GM12873 (cell line): ENCODE data around the gene ZNF90.

Experiments
- CTCF ChIP-seq: IDR thresholded peaks from 2 replicates; pipeline ENCODE4 v1.5.1; 2012; ENCODE audit warnings: low read depth, mild to moderate bottlenecking, moderate library complexity, low read length, control low read depth; ENCODE audit not compliant: insufficient read depth; ENCODE audit errors: missing control alignments

ZNF90 gene

DNA sequence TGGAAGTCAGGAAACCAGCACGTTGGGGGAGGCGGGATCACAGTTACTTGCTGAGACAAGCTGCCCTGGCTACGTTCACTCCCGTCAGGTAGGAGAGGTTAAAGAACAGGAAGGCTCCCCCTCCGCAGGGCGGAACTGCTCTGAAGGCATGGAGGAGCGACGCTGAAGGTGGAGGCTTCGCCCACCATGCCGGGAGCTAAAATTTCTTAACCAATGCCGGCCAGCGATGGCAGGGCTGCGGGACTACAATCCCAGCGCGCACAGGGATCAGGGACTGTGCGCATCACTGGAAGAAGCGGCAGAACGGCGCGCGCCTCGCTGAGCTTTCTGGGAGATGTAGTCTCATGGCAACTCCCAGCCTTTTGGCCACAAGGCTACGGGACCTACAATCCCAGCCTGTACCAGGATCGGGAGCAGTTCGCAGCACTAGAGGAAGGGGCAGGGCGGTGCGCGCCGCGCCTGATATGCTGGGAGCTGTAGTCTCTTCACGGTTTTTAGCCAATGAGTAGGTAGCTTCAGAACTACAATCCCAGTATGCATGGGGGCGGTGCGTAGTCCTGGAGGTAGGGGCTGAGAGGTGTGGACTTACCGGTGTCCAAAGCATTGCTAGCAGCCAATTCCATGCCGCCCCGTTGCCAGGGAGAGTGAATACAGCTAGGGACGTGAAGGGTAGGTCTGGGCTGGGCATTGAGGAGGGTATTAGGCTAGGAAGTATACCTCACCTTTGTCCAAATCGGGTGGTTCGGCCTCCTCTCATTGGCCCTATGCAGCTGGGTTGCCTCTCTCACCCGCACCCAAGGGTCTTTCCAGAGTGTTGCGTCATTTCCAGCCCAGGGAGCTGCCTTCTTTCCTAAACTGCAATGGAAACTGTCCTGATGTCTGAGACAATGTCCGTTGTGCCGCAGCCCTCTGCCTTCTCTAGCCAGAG, 25.7 kb upstream of the ZNF90 start:
- no peak for TF ChIP-seq CTCF

DNA sequence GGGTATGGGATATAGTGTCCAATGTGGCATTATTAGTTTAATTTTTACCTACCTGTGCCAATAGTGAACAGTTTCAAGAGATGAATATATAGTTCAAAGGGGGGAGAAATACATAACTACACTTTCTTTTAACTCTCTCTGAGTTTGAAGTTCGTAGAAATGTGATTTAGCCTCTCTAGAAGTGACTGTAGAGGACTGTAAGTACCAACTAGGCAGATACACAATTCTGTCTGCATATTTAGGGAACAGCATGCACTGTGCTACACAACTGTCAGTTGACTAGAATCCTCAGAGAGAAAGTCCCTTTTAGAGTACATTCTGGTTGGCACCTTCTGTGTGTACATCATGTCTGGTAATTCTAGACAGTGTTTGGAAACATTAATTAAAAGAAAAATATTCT, 17.5 kb upstream of the ZNF90 start:
- TF ChIP-seq CTCF, result no peak

DNA sequence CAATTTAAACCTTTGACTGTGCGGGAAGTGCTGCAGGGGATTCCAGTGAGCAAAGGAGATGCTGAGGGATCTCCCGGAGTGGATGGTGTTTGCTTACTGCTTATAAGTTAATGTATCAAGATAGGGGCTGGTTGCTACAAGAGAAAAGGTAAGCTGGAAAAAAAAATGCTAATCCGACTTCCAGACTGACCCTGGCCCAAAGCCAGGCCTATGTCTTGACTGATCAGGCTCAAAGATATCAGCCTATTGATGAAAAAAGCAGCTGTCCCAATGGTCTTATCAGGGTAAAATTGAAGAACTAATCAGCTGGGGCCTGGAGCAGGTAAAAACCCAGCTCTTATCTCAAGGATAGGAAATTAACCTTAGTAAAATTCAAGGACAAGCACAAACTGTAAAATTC, 10.9 kb upstream of the ZNF90 start:
- TF ChIP-seq CTCF, result no peak

DNA sequence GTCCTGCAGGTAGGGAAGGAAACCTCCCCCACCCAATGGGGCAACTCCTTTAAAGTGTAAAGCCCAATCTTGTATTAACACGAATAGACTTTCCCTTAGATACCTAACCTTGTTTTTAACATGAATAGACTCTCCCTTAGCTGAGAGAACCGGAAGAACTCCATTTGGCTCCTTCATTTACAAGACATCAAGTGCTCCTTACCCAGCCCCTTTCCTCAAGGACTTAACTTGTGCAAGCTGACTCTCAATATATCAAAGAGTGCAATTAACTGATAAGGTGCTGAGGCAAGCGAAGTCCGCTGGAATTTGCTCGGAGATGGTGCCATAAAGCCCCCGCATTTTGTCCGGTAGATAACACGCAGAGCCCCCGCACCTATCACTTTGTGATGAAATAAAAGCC, 9.9 kb upstream of the ZNF90 start:
- TF ChIP-seq CTCF, result no peak

GRCh38 chr19:20070691-20071090, 7.1 kb upstream of the ZNF90 start:
- no peak for TF ChIP-seq CTCF

GRCh38 chr19:20072936-20073335, 4.9 kb upstream of the ZNF90 start:
- TF ChIP-seq CTCF, result no peak

DNA sequence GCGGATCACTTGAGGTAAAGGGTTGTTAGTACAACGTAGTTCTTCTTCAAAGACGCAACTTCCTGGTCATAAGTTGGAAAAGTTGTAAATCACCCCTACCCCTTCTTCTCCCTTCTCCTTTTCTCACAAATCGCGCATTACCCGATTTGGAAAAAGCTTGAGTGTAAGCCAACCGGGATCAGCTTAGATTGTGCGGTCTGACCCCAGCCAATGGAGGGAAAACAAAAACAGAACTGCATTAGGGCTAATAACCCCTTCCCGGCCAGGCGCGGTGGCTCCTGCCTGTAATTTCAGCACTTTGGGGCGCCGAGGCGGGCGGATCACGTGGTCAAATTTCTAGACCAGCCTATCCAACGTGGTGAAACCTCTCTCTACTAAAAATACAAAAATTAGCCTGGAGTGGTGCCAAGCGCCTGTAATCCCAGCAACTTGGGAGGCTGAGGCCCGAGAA, 806 bp downstream of the ZNF90 start:
- no peak for TF ChIP-seq CTCF
